GM21423 (cell line): ENCODE measurements around the gene ENTR1.
"Not testable (repeated sequence)": the region's sequence is repeated elsewhere in the genome, so short reads cannot be mapped to it uniquely, and the experiment has no call there.

Experiments used
- ATAC-seq: cut with Tn5 transposase; IDR thresholded peaks from one replicate; pipeline ENCODE4 v1.9.1; 2021; ENCODE audit warnings: mild to moderate bottlenecking, moderate library complexity; ENCODE audit not compliant: unreplicated experiment

ENTR1 gene

DNA sequence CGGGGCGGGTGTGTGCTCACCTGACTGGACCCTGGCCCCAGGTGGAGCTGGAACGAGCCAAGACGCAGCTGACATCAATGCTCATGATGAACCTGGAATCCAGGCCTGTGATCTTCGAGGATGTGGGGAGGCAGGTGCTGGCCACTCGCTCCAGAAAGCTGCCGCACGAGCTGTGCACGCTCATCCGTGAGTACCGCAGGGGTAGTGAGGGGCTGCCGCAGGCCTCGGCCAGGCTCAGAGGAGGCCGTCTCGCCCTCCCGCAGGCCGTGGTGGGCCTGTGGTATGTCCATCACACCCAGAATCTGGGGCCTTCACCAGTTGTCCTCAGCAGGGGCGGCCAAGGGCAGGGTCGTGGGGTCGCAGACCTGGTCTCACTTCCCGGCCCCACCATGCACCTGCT lies 11.4 kb upstream of the ENTR1 start:
- no peak for ATAC-seq

GRCh38 chr9:136419092-136419420 lies 8.6 kb upstream of the ENTR1 start:
- no peak for ATAC-seq

- no peak for ATAC-seq
Measured at GRCh38 chr9:136418182-136419091, 8.0 kb upstream of the ENTR1 start.

GRCh38 chr9:136416914-136417313 lies 6.5 kb upstream of the ENTR1 start:
- no peak for ATAC-seq

DNA sequence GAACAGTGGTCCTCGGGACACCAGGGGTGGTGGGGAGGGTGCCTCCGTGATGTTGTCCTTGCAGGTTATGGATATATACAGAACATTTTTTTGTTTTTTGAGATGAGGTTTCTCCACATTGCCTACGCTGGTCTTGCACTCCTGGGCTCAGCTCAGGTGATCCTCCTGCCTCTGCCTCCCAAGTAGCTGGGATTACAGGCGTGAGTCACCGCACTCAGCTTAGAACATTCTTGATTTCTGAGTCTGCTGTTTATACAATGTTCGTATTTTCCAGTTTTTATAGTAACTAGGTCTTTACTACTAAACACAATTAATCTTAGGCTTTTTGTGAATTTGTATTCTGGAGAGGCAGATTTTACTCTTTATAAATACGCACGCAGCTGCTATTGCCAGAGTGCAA lies 6.0 kb upstream of the ENTR1 start:
- no peak for ATAC-seq

DNA sequence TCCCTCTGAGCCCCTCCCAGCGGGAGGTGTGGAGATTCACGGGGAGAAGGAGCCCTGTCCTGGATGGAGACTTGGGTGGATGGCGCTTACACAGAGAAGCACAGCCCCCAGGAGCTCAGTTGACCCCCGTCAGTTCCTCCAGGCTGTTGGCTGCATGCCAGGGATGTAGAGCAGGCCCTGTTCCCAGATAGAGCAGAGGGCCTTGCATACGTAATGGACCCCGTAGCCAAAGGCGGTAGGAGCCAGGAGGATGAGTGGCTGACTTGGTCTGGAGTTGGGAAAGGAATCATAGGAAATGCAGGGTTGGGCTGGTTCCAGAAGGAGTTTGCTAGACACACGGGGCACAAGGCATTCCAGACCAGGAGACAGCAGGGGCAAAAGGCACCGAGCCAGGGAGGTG lies 2.5 kb upstream of the ENTR1 start:
- ATAC-seq, result no peak

- no peak for ATAC-seq
Measured at GRCh38 chr9:136411378-136411777, 964 bp upstream of the ENTR1 start.

- peak; percentile 29 for ATAC-seq
Measured at GRCh38 chr9:136409557-136410455, 608 bp downstream of the ENTR1 start.

DNA sequence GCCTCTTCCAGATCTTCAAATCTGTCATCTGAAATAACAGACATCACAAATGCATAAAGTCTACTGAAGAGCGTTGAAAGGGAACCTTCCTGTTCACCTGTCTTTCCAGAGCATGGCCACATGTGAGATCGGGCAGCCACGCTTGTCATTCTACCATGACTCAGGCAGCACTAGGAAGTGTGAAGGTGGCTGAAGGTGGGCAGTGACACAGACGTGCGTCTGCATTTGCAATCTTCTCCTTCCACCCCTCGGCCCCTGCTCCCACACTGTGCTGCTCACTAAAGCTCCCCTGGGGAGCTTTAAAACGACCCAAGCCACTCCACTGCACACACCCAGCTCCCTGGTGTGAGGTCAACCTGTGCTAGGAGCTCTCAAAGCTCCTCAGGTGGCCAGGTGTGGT lies 2.5 kb downstream of the ENTR1 start:
- ATAC-seq, result no peak

- ATAC-seq, result not testable (repeated sequence)
Measured at GRCh38 chr9:136407061-136407460, 3.4 kb downstream of the ENTR1 start.

GRCh38 chr9:136405904-136406303 lies 4.5 kb downstream of the ENTR1 start:
- ATAC-seq, result not testable (repeated sequence)

- no peak for ATAC-seq
Measured at GRCh38 chr9:136405481-136405880, 4.9 kb downstream of the ENTR1 start.

GRCh38 chr9:136404801-136405136 lies 5.6 kb downstream of the ENTR1 start:
- no peak for ATAC-seq

GRCh38 chr9:136403915-136404800 lies 6.3 kb downstream of the ENTR1 start:
- no peak for ATAC-seq

- ATAC-seq, result peak; percentile 33
Measured at GRCh38 chr9:136403538-136403914, 6.9 kb downstream of the ENTR1 start.

DNA sequence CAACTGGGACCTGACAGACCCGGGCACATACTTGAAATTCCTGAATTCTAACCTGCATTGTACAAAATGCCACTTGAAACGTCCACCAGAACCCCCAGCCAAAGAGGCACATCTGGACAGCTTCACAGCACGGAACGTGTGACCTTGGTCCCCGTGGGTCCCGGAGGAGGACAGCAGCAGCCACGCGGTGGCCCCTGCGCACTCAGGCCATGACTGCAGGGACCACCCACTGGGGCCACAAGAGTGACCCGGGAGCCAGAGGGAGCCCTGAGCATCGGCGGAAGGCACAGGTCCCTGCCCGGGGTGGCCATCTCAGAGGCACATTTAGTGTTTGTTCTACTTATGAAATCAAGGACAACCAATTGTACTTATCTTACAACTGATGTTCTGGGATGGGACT lies 8.3 kb downstream of the ENTR1 start:
- ATAC-seq, result no peak

DNA sequence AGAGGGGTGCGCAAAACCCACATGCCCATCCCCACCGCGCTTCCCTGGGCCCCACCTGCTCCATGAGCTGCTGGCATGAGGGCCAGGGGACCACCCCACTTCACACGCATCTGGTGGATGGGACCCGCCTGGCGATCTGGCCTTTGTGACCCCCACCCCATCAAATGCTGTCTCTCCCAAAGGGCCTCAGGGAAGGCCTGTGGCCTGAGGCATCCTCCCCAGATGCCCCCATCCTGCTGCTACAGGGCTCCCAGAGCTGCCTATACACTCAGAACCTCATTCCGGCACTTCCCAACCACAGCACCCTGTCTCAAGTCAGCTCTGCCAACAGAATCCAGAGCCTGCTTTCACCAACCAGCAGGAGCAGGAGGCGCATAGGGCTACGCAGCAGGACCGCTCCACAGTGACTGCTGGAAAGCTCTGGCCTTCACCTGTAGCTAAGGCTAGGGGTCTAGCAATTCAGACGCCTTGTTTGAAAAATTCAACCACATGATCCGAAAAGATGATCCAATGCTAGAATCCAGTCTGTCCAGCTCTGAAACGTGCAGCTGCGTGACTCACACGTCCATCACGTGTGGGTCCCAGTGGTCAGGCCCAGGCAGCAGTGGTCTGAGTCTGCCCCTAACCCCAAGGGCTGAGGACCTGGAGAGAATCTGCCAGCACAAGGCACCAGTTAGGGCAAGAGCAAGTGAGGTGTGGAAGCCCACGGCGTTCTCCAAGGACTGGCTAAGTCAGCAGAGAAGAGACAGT lies 9.1 kb downstream of the ENTR1 start:
- ATAC-seq, result no peak

DNA sequence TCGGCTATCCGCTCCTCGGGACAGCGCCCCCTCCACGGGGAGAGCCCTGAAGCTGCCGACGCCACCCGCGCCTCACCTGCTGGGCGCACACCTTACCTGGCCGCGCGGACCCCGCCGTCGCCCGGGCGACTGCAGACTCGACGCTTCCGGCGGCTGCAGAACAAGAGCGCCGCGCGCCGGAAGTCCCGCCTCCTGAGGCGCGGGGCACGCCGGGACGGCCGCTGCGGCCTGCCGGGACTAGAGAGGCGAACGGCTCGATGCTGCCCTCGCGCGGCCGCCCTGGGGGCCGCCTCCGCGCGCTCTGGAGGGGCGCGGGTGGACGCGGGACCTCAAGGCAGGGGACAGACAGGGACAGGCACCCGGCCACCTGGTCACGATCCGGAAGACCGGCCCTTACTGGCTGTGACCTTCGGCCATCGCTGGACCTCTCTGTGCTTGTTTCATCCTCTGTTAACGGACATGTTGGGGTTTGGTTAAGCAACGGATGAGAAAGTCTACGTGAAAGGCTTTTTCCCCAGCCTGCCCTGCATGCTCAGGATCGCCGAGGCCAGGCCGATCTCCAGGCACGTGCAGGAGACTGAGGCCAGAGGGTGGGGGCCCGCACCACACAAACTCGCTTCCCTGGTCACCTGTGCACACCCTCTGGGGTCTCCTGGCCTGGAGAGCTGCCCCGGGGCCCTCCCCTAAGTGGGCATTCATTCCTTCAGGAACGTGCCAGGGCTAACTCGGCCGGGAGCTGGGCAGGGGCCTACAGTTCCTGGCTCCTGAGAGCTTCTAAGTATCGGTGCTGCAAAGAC lies 10.2 kb downstream of the ENTR1 start, which contains the start of gene SNAPC4:
SNAPC4 (minus strand) TSS at position 133 of the 797 bp plus-strand sequence. CDS start 1,742 bp downstream, outside the sequence.
- ATAC-seq, result peak; percentile 68
